Uterus (tissue), 4 donors: ENCODE measurements around the gene CAMK1D. TPM values are rescaled to one million over a fixed set of nuclear protein-coding genes. Genes with fewer than 3 reads are reported as not detected.
A peak's percentile ranks its signal among the peaks of the same experiment; 100 is the strongest.

Source experiments
- DNase-seq, 2 donors: peaks; one replicate each; pipeline ENCODE4 v3.0.0-alpha.2; 2019 to 2020
- H3K27ac ChIP-seq, 2 donors: fragments of 200-600 bp; sonication (generic); 1 replicate in 1 of 2; 2 replicates in 1 of 2; pipeline ENCODE4 v1.5.1; 2016 to 2018
- H3K27me3 ChIP-seq, 2 donors: fragments of 200-600 bp; sonication (generic); one replicate each; pipeline ENCODE4 v1.5.1; 2018 to 2019; ENCODE audit warnings: control low read depth in 1 of 2
- H3K36me3 ChIP-seq, 2 donors: fragments of 200-600 bp; sonication (generic); one replicate each; pipeline ENCODE4 v1.5.1; 2019; ENCODE audit warnings: control low read depth in 1 of 2
- H3K4me1 ChIP-seq, 2 donors: fragments of 200-600 bp; sonication (generic); one replicate each; pipeline ENCODE4 v1.5.1; 2018 to 2019; ENCODE audit warnings: control low read depth in 1 of 2
- H3K4me3 ChIP-seq, 2 donors: fragments of 200-600 bp; sonication (generic); 1 replicate in 1 of 2; 2 replicates in 1 of 2; pipeline ENCODE4 v1.5.1; 2018 to 2019; ENCODE audit warnings: mild to moderate bottlenecking in 1 of 2
- H3K9me3 ChIP-seq, 2 donors: fragments of 200-600 bp; sonication (generic); one replicate each; pipeline ENCODE4 v1.5.1; 2019; ENCODE audit warnings: control low read depth in 1 of 2
- CTCF ChIP-seq, 4 experiments: fragments of 200-600 bp in 2 of 4; fragments of 450-650 bp in 2 of 4; sonication (generic) in 2 of 4; IDR thresholded peaks; one replicate each; pipeline ENCODE4 v1.5.1; 2016 to 2019; ENCODE audit warnings: antibody characterized with exemption in 4 of 4, mild to moderate bottlenecking in 2 of 4, moderate library complexity in 1 of 4
- POLR2A ChIP-seq, 2 donors: fragments of 450-650 bp; IDR thresholded peaks; one replicate each; pipeline ENCODE4 v1.6.1; 2016; ENCODE audit warnings: antibody characterized with exemption in 2 of 2, mild to moderate bottlenecking in 1 of 2, moderate library complexity in 1 of 2
- intact Hi-C: fragments of 100-400 bp; cut with DNase I; formaldehyde crosslinking; loops from one replicate; pipeline ENCODE4 v1.15.1; 2023; ENCODE audit warnings: low total_unique reads
- total RNA-seq, 4 donors: library from RNA; depleted of rRNA in 3 of 4; stranded (reverse); fragments of >200 nt in 3 of 4; gene quantifications; one replicate each; pipeline versions ENCODE4 v1.1.0 to v1.2.4, GENCODE V29; 2014 to 2023
- donor health status: DM: yes; HTN: yes; CAD: no.

CAMK1D gene
- total RNA-seq, 4 donors from 2014 or later, result 3.5 to 48.4 (median 10.8) TPM

GRCh38 chr10:12847361-12847975 lies 498.1 kb downstream of the CAMK1D start:
- H3K27ac ChIP-seq, result peak overlapping the region in 1 of 2 donors; percentile 10
- no peak for TF ChIP-seq CTCF (IDR thresholded peaks at IDR 0.05)
- TF ChIP-seq POLR2A (IDR thresholded peaks at IDR 0.05), result no peak
- no peaks in the 10 kb centered on the region for H3K36me3 ChIP-seq
- intact Hi-C loops, result no loop called here
- H3K4me1 ChIP-seq, result peaks cover 0 to 5% of the 10 kb centered on the region in 2 donors
- H3K27me3 ChIP-seq, result no peaks in the 10 kb centered on the region
- no peaks in the 10 kb centered on the region for H3K9me3 ChIP-seq
- DNase-seq, result no peak
- H3K4me3 ChIP-seq, result no peak overlapping the region

- Histone ChIP-seq H3K9me3 (no peaks in the 10 kb centered on the region), H3K36me3 (no peaks in the 10 kb centered on the region), H3K4me3 (no peak overlapping the region), H3K27me3 (no peaks in the 10 kb centered on the region), H3K4me1 (peaks cover 0 to 5% of the 10 kb centered on the region in 2 donors), H3K27ac (peak overlapping the region; percentile 54 to 70)
- intact Hi-C loops, result no loop called here
- TF ChIP-seq POLR2A (IDR thresholded peaks at IDR 0.05) (no peak), CTCF (IDR thresholded peaks at IDR 0.05) (no peak)
- DNase-seq, result no peak
Observed at GRCh38 chr10:12848439-12849173, 499.3 kb downstream of the CAMK1D start.

GRCh38 chr10:12849319-12850181 lies 500.2 kb downstream of the CAMK1D start:
- intact Hi-C loops, result no loop called here
- peak overlapping the region; percentile 54 to 70 for H3K27ac ChIP-seq
- no peak overlapping the region for H3K4me3 ChIP-seq

GRCh38 chr10:12852687-12853086 lies 503.3 kb downstream of the CAMK1D start:
- no peak for DNase-seq
- TF ChIP-seq POLR2A (IDR thresholded peaks at IDR 0.05), result no peak
- no peak for TF ChIP-seq CTCF (IDR thresholded peaks at IDR 0.05)
- intact Hi-C loops, result no loop called here
- no peaks in the 10 kb centered on the region for H3K9me3 ChIP-seq
- no peak overlapping the region for H3K4me3 ChIP-seq
- no peak overlapping the region for H3K27ac ChIP-seq
- H3K4me1 ChIP-seq, result no peaks in the 10 kb centered on the region
- H3K36me3 ChIP-seq, result no peaks in the 10 kb centered on the region
- no peaks in the 10 kb centered on the region for H3K27me3 ChIP-seq

More at GRCh38 chr10:12849319-12850181, 500.2 kb downstream of the CAMK1D start:
- Histone ChIP-seq H3K4me1 (peaks cover 0 to 1% of the 10 kb centered on the region in 2 donors), H3K36me3 (no peaks in the 10 kb centered on the region), H3K9me3 (no peaks in the 10 kb centered on the region), H3K27me3 (no peaks in the 10 kb centered on the region)
- peak; percentile 23 to 36 for DNase-seq
- TF ChIP-seq CTCF (IDR thresholded peaks at IDR 0.05), result no peak
- no peak for TF ChIP-seq POLR2A (IDR thresholded peaks at IDR 0.05)
